Small intestine (tissue), 7 donors: ENCODE data around the gene SLC2A5. TPM values are rescaled to one million over a fixed set of nuclear protein-coding genes. Genes with fewer than 3 reads are reported as not detected.

ENCODE experiments used
- DNase-seq, 2 donors: peaks; one replicate each; pipeline versions ENCODE4 v3.0.0 to v3.0.0-alpha.2; 2013
- FAIRE-seq: peaks from 2 replicates; lab custom pipeline; 2012; peaks lifted over from hg19 to GRCh38; lab: Jason Lieb, UNC
- H3K27ac ChIP-seq, 3 donors: one replicate each; pipeline ENCODE4 v1.5.1; 2013; ENCODE audit warnings: low read length in 2 of 3, mild to moderate bottlenecking in 2 of 3, control low read depth in 1 of 3, inconsistent platforms in 1 of 3, low read depth in 1 of 3, moderate library complexity in 1 of 3
- H3K27me3 ChIP-seq, 3 donors: one replicate each; pipeline ENCODE4 v1.6.1; 2013; ENCODE audit warnings: low read length in 3 of 3, inconsistent platforms in 1 of 3; ENCODE audit not compliant: control insufficient read depth in 3 of 3, insufficient read depth in 3 of 3
- H3K36me3 ChIP-seq, 3 donors: one replicate each; pipeline ENCODE4 v1.6.1; 2013; ENCODE audit warnings: low read length in 3 of 3, inconsistent platforms in 1 of 3, low read depth in 1 of 3, mild to moderate bottlenecking in 1 of 3, moderate library complexity in 1 of 3; ENCODE audit not compliant: control insufficient read depth in 3 of 3, insufficient read depth in 2 of 3
- H3K4me1 ChIP-seq, 3 donors: one replicate each; pipeline ENCODE4 v1.6.1; 2013; ENCODE audit warnings: low read length in 2 of 3, inconsistent platforms in 1 of 3, low read depth in 1 of 3, mild to moderate bottlenecking in 1 of 3, moderate library complexity in 1 of 3; ENCODE audit not compliant: control insufficient read depth in 3 of 3, insufficient read depth in 2 of 3
- H3K4me3 ChIP-seq, 3 donors: one replicate each; pipeline ENCODE4 v1.5.1; 2013; ENCODE audit warnings: low read length in 3 of 3, control low read depth in 1 of 3, inconsistent platforms in 1 of 3, low read depth in 1 of 3, mild to moderate bottlenecking in 1 of 3, moderate library complexity in 1 of 3
- H3K9me3 ChIP-seq, 2 donors: one replicate each; pipeline ENCODE4 v1.6.1; 2013; ENCODE audit warnings: low read depth in 1 of 2, low read length in 1 of 2; ENCODE audit not compliant: control insufficient read depth in 2 of 2, insufficient read depth in 1 of 2
- WGBS, 3 donors: extraction: QIAGEN DNeasy Blood & Tissue Kit; methylation state at CpG; one replicate each; pipeline ENCODE4 v1.1.7; 2013; 5-methylcytosine and 5-hydroxymethylcytosine counted together
- polyA plus RNA-seq, 4 donors: library from polyadenylated mRNA; stranded (reverse) in 3 of 4; unstranded in 1 of 4; fragments of 200-250 nt in 3 of 4; fragments of 120-200 nt in 1 of 4; gene quantifications; one replicate each; pipeline versions ENCODE4 v1.2.1 to v1.2.3, GENCODE V29; 2013
- donor health status: healthy with polysubstance abuse.
- donor health status: control.
- donor health status: control.
- donor health status: Bipolar disorder and iron deficiency.
- donor health status: healthy.

The SLC2A5 gene
- polyA plus RNA-seq, 4 donors = 42.5 to 234 (median 116) TPM

DNA sequence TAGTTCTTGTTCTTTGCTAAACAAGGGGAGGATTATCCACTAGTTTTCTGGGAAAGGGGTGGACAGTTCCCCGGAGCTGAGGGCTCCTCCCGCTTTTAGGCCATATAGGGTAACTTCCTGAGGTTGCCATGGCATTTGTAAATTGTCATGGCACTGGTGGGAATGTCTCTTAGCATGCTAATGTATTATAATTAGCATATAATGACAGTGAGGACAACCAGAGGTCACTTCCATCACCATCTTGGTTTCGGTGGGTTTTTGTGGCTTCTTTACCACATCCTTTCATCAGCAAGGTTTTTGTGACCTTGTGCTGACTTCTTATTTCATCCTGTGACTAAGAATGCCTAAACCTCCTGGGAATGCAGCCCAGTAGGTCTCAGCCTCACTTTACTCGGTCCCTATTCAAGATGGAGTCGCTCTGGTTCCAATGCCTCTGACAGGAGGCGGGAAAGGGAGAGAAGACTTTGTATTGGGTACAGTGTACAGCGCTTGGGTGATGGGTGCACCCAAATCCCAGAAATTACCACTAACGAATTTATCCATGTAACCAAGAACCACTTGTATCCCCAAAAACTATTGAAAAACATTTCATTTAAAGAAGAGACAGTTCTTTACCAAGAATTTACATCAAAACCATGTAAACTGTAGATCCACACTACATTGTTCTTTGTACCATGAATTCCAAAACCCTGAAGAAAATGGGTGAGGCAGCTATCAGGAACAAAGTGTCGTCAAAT lies 8.7 kb upstream of the SLC2A5 start:
- Histone ChIP-seq H3K4me1 (peaks cover 3 to 32% (median 6%) of the 10 kb centered on the region in 3 donors), H3K27ac (peak overlapping the region; percentile 87 to 94 (median 92)), H3K4me3 (no peak overlapping the region), H3K9me3 (no peaks in the 10 kb centered on the region), H3K27me3 (no peaks in the 10 kb centered on the region), H3K36me3 (no peaks in the 10 kb centered on the region)
- FAIRE-seq (no peak), DNase-seq (no peak)
- WGBS, 3 donors = 69 to 72% (median 71%) methylated on average over 9 of the region's 9 CpGs

DNA sequence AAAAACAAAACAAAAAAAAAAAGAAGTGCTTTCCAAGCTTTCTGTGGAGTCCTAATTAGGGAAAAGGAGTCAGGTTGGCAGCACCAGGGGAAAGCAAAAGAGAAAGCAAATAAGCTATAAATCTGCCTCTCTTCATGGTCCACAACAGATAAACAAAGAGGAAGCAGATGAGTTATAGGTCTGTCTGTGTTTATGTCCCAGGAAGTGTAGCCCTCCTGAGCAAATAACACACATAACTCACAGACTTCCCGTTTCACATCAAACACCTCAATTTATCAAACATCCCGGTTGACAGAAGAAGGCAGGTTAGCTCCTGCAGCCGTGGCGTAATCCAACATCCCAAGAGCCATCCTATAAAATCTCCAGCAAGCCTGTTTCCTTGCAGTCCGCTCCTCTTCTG lies 5.6 kb upstream of the SLC2A5 start:
- FAIRE-seq (no peak), DNase-seq (no peak)
- 29 to 53% (median 38%) methylated on average over 5 of the region's 5 CpGs for WGBS, 3 donors
- H3K4me1 ChIP-seq = peaks cover 0 to 26% (median 6%) of the 10 kb centered on the region in 3 donors
- no peaks in the 10 kb centered on the region for H3K27me3 ChIP-seq
- H3K4me3 ChIP-seq = no peak overlapping the region
- no peaks in the 10 kb centered on the region for H3K36me3 ChIP-seq
- no peaks in the 10 kb centered on the region for H3K9me3 ChIP-seq
- H3K27ac ChIP-seq = no peak overlapping the region

GRCh38 chr1:9073143-9073542 lies 3.7 kb upstream of the SLC2A5 start:
- Histone ChIP-seq H3K4me3 (no peak overlapping the region), H3K4me1 (peaks cover 0 to 15% (median 2%) of the 10 kb centered on the region in 3 donors), H3K27ac (no peak overlapping the region), H3K36me3 (no peaks in the 10 kb centered on the region), H3K27me3 (no peaks in the 10 kb centered on the region), H3K9me3 (no peaks in the 10 kb centered on the region)
- FAIRE-seq (no peak), DNase-seq (no peak)
- 86 to 91% (median 89%) methylated on average over 3 of the region's 3 CpGs for WGBS, 3 donors

GRCh38 chr1:9071554-9072235 lies 2.3 kb upstream of the SLC2A5 start:
- peaks cover 0 to 10% (median 2%) of the 10 kb centered on the region in 3 donors for H3K4me1 ChIP-seq
- DNase-seq (no peak), FAIRE-seq (no peak)
- no peaks in the 10 kb centered on the region for H3K27me3 ChIP-seq
- H3K36me3 ChIP-seq = peaks cover 0 to 9% (median 0%) of the 10 kb centered on the region in 3 donors
- no peaks in the 10 kb centered on the region for H3K9me3 ChIP-seq
- no peak overlapping the region for H3K4me3 ChIP-seq
- 90 to 94% (median 90%) methylated on average over 31 to 50 of the region's 50 CpGs for WGBS, 3 donors
- no peak overlapping the region for H3K27ac ChIP-seq

DNA sequence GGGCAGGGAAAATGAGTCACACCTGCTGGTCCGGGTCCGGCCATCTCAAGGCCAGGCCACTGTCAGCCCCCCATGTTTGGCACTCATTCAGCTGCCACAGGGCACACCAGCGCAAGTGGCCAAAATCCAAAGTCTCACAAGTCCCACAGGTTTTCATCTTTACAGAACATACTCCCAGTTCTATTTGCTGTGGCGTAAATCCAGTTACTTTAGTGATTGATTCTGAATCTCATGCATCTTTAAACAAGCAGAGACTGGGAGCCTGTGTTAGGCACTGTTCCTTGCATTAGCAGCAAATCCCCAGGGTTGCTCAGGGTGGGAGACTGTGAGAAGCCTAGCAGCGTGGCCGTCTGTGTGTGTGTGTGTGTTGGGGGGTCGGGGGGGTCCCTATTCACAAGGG lies 1.1 kb upstream of the SLC2A5 start:
- no peak for FAIRE-seq
- peak in 1 of 2 donors; percentile 64 for DNase-seq
- Histone ChIP-seq H3K27me3 (no peaks in the 10 kb centered on the region), H3K36me3 (peaks cover 0 to 17% (median 0%) of the 10 kb centered on the region in 3 donors), H3K9me3 (no peaks in the 10 kb centered on the region), H3K4me1 (peaks cover 0 to 12% (median 2%) of the 10 kb centered on the region in 3 donors), H3K4me3 (no peak overlapping the region), H3K27ac (peak overlapping the region in 2 of 3 donors; percentile 14 to 95)
- 29 to 62% (median 45%) methylated on average over 6 to 7 of the region's 7 CpGs for WGBS, 3 donors

- Histone ChIP-seq H3K27ac (peak overlapping the region; percentile 81 to 95 (median 85)), H3K27me3 (no peaks in the 10 kb centered on the region), H3K9me3 (no peaks in the 10 kb centered on the region), H3K36me3 (peaks cover 0 to 17% (median 3%) of the 10 kb centered on the region in 3 donors), H3K4me3 (peak overlapping the region in 2 of 3 donors; percentile 46 to 82), H3K4me1 (peaks cover 0 to 22% (median 2%) of the 10 kb centered on the region in 3 donors)
- 12 to 26% (median 25%) methylated on average over 4 of the region's 4 CpGs for WGBS, 3 donors
- DNase-seq = peak; percentile 40 to 44
- no peak for FAIRE-seq
These were observed 482 bp downstream of the SLC2A5 start for GRCh38 chr1:9068981-9069325.

GRCh38 chr1:9066945-9067807 lies 2.3 kb downstream of the SLC2A5 start:
- Histone ChIP-seq H3K36me3 (peaks cover 0 to 17% (median 3%) of the 10 kb centered on the region in 3 donors), H3K4me3 (peak overlapping the region in 2 of 3 donors; percentile 3 to 44), H3K4me1 (peaks cover 0 to 22% (median 2%) of the 10 kb centered on the region in 3 donors), H3K27ac (peak overlapping the region in 2 of 3 donors; percentile 38 to 73), H3K27me3 (no peaks in the 10 kb centered on the region), H3K9me3 (no peaks in the 10 kb centered on the region)
- FAIRE-seq (no peak), DNase-seq (peak; percentile 31 to 49)
- 76 to 80% (median 79%) methylated on average over 24 of the region's 24 CpGs for WGBS, 3 donors
